Activated CD4-positive, alpha-beta T cell treated with anti-CD3 and anti-CD28 coated beads, Interleukin-2, amount 50 U/mL, for 4 hours (primary cell): ENCODE results near the gene MT1E.
"Not testable (repeated sequence)": the region's sequence is repeated elsewhere in the genome, so short reads cannot be mapped to it uniquely, and the experiment has no call there.

Experiments used
- DNase-seq, 2 experiments: peaks; one replicate each; pipeline ENCODE4 v3.0.0-alpha.2; 2020

Gene MT1E

GRCh38 chr16:56672761-56673536, 47.4 kb downstream of the MT1E start:
- DNase-seq, result no peak

- no peak for DNase-seq
Observed at GRCh38 chr16:56673921-56674320, 48.3 kb downstream of the MT1E start.

- DNase-seq, result not testable (repeated sequence)
Observed at GRCh38 chr16:56674570-56674969, 49.0 kb downstream of the MT1E start.

- DNase-seq, result peak; percentile 31 to 38
Observed at GRCh38 chr16:56675685-56676210, 50.2 kb downstream of the MT1E start.
